Cardiac muscle cell (in vitro differentiated cells and primary cell): Measurements from ENCODE around the gene NSD1. TPM values are rescaled to one million over a fixed set of nuclear protein-coding genes. Genes with fewer than 3 reads are reported as not detected.

ENCODE experiments used
- DNase-seq, 2 donors: peaks; one replicate each; pipeline versions ENCODE4 v3.0.0 to v3.0.0-alpha.2; 2010 to 2017; ENCODE audit warnings: low read depth in 1 of 2, low spot score in 1 of 2
- H3K27ac ChIP-seq: fragments of 200-600 bp; sonication (generic); 2 replicates; pipeline ENCODE4 v1.5.1; 2016
- H3K27me3 ChIP-seq: fragments of 200-600 bp; sonication (generic); 2 replicates; pipeline ENCODE4 v1.6.0; 2016; ENCODE audit warnings: control low read depth
- H3K36me3 ChIP-seq: fragments of 200-600 bp; sonication (generic); 2 replicates; pipeline ENCODE4 v1.5.1; 2016; ENCODE audit warnings: control low read depth
- H3K4me1 ChIP-seq: fragments of 200-600 bp; sonication (generic); 2 replicates; pipeline ENCODE4 v1.8.1; 2017; ENCODE audit warnings: low read depth, mild to moderate bottlenecking, mixed run types
- H3K4me3 ChIP-seq: fragments of 200-600 bp; sonication (generic); 2 replicates; pipeline ENCODE4 v1.5.1; 2016; ENCODE audit warnings: mild to moderate bottlenecking
- H3K9me3 ChIP-seq: fragments of 200-600 bp; sonication (generic); 2 replicates; pipeline ENCODE4 v1.5.1; 2017; ENCODE audit warnings: low read depth, mild to moderate bottlenecking, control low read depth
- polyA plus RNA-seq: library from polyadenylated mRNA; unstranded; fragments of >200 nt; fragmentation: Nextera tagmentation; extraction: Ambion mirVana; gene quantifications from 2 replicates; pipeline ENCODE4 v1.2.1, GENCODE V29; 2016
- total RNA-seq: library from RNA; depleted of rRNA; stranded (reverse); fragments of >200 nt; gene quantifications from 2 replicates; pipeline ENCODE4 v1.2.3, GENCODE V29; 2016
- TF ChIP-seq, protein P1 (sequence below): IDR thresholded peaks from 2 replicates; pipeline ENCODE4 v1.5.1; 2012; ENCODE audit warnings: low read depth, mild to moderate bottlenecking, low read length

Gene NSD1
- total and polyA plus RNA-seq, 2 experiments from 2014 or later: 37.8 to 37.9 TPM

DNA sequence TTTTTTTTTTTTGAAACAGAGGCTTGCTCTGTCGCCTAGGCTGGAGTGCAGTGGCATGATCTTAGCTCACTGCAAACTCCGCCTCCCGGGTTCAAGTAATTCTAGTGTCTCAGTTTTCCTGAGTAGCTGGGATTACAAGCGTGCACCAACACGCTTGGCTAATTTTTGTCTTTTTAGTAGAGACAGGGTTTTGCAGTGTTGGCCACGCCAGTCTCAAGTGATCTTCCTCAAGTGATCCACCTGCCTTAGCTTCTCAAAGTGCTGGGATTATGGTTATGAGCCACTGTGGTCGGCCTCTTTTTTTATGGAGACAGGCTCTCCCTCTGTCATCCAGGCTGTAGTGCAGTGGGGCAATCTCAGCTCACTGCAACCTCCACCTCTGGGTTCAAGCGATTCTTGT lies 87.0 kb downstream of the NSD1 start:
- no peak for DNase-seq
- no peaks in the 10 kb centered on the region for H3K4me1 ChIP-seq
- H3K27me3 ChIP-seq: no peaks in the 10 kb centered on the region
- no peaks in the 10 kb centered on the region for H3K9me3 ChIP-seq
- H3K36me3 ChIP-seq: no peaks in the 10 kb centered on the region
- TF ChIP-seq, protein P1, sequence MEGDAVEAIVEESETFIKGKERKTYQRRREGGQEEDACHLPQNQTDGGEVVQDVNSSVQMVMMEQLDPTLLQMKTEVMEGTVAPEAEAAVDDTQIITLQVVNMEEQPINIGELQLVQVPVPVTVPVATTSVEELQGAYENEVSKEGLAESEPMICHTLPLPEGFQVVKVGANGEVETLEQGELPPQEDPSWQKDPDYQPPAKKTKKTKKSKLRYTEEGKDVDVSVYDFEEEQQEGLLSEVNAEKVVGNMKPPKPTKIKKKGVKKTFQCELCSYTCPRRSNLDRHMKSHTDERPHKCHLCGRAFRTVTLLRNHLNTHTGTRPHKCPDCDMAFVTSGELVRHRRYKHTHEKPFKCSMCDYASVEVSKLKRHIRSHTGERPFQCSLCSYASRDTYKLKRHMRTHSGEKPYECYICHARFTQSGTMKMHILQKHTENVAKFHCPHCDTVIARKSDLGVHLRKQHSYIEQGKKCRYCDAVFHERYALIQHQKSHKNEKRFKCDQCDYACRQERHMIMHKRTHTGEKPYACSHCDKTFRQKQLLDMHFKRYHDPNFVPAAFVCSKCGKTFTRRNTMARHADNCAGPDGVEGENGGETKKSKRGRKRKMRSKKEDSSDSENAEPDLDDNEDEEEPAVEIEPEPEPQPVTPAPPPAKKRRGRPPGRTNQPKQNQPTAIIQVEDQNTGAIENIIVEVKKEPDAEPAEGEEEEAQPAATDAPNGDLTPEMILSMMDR: no peak
- no peak overlapping the region for H3K4me3 ChIP-seq
- no peak overlapping the region for H3K27ac ChIP-seq

DNA sequence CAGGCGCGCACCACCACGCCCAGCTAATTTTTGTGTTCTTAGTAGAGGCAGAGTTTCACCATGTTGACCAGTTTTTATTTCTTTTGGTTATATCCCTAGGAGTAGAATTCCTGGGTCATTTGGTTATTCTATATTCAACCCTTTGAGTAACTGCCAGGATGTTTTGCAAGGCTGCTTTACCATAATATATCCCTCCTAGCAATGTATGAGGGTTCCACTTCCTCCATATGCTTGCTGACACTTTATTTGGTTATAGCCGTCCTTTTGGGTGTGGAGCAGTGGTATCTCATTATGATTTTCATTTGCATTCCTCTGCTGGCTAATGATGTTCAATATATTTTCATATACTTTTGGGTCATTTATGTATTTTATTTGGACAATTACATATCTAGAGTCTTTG lies 88.7 kb downstream of the NSD1 start:
- DNase-seq: no peak
- Histone ChIP-seq H3K27ac (no peak overlapping the region), H3K36me3 (no peaks in the 10 kb centered on the region), H3K4me3 (no peak overlapping the region), H3K27me3 (no peaks in the 10 kb centered on the region), H3K4me1 (no peaks in the 10 kb centered on the region), H3K9me3 (no peaks in the 10 kb centered on the region)
- TF ChIP-seq, protein P1: no peak

DNA sequence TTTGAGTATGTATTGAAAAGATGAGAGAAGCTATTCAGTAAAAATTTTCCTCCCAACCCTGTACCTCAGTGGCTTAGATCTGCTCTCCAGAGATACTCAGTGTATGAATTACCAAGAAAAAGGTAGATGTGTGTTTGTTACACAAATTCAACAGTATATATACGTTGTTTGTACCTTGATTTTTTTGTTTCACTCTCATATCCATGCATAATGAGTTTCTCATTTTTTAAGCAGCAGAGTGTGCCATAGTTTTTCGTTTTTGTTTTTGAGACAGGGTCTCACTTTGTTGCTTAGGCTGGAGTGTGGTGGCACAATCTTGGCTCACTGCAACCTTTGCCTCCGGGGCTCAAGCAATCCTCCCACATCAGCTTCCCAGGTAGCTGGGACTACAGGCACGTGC lies 92.2 kb downstream of the NSD1 start:
- Histone ChIP-seq H3K36me3 (no peaks in the 10 kb centered on the region), H3K4me3 (no peak overlapping the region), H3K4me1 (peaks cover 8% of the 10 kb centered on the region), H3K27me3 (no peaks in the 10 kb centered on the region), H3K9me3 (no peaks in the 10 kb centered on the region), H3K27ac (no peak overlapping the region)
- DNase-seq: no peak
- TF ChIP-seq, protein P1: no peak

DNA sequence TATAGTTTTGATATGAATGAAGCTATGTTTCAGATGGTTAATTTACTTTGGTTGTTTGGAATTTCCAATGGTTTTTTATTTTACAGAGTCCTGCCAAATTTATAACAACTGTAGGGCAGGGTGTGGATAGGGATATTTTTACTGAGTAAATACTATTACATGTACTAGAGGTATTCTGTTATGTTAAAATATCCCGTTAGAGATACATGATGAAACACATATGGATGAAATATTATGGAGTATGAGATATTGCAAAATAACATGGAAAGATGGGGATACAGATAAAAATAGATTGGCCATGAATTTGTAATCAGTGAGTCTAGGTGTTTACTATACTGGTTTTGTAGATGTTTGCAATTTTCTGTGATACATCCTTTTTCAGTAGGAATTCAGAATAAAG lies 93.3 kb downstream of the NSD1 start:
- TF ChIP-seq, protein P1: no peak
- Histone ChIP-seq H3K4me3 (no peak overlapping the region), H3K27ac (no peak overlapping the region), H3K27me3 (no peaks in the 10 kb centered on the region), H3K4me1 (peaks cover 8% of the 10 kb centered on the region), H3K36me3 (no peaks in the 10 kb centered on the region), H3K9me3 (no peaks in the 10 kb centered on the region)
- no peak for DNase-seq

DNA sequence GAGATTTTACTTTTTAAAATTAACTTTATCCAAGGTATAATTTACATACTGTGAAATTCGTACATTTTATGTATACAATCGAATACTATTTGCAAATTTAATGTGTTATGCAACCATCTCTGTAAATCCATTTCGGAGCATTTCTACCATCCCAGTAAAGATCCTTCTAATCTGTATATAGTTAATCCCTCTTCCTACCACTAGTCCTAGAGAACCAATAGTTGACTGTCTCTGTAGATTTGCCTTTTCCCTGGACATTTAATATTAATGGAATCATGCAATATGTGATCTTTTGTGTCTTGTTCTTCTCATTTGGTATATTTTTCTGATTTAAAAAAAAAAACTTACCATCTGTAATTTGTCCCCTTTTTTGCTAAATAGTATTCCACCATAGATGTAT lies 95.2 kb downstream of the NSD1 start:
- Histone ChIP-seq H3K9me3 (no peaks in the 10 kb centered on the region), H3K27ac (no peak overlapping the region), H3K36me3 (no peaks in the 10 kb centered on the region), H3K4me3 (no peak overlapping the region), H3K27me3 (no peaks in the 10 kb centered on the region), H3K4me1 (peaks cover 18% of the 10 kb centered on the region)
- TF ChIP-seq, protein P1: no peak
- DNase-seq: no peak

GRCh38 chr5:177230660-177231059 lies 97.1 kb downstream of the NSD1 start:
- Histone ChIP-seq H3K27ac (no peak overlapping the region), H3K4me3 (no peak overlapping the region), H3K4me1 (peaks cover 18% of the 10 kb centered on the region), H3K9me3 (no peaks in the 10 kb centered on the region), H3K36me3 (no peaks in the 10 kb centered on the region), H3K27me3 (no peaks in the 10 kb centered on the region)
- TF ChIP-seq, protein P1: no peak
- DNase-seq: no peak
